ENCODE results near the gene IFT57.

Gene IFT57

DNA sequence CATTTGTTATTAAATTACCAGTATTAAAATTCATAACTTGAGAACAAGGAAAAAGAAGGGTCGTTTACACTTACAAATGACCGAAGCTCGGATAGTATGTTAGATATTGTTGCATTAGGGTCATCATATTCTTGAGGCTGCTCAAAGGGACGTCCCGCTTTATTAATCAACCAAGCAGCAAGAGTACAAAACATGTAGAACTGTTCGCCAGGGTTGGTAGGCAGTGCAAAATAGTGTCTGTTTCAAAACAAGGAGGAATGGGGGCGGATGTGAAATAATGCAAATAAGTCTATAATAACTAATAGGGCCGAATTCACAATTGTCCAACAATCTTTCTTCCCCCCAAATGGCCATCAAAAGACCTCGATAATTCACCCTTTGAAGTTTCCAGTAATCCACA is 2.9 kb downstream of the IFT57 start:
- DNase-seq (ENCODE audit: low spot score): peak; percentile 56

DNA sequence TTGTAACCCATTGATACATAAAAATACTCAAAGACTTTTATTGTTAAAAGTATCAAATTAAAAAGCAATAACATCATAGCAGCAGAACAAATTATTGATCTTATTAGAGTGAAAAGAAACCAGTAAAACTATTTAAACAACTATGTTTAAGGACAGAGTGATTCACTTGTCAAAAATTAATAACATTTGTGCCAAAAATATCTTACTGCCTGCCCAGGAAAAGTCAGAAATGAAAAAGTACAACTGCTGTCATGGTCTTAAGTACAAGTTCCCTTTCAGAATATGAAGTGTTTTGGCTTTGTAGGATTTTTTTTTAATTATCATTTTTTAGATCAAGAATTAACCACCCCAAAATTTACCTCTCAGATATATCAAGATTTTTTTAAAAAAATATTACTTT is 3.4 kb downstream of the IFT57 start:
- DNase-seq (ENCODE audit: low spot score): no peak

DNA sequence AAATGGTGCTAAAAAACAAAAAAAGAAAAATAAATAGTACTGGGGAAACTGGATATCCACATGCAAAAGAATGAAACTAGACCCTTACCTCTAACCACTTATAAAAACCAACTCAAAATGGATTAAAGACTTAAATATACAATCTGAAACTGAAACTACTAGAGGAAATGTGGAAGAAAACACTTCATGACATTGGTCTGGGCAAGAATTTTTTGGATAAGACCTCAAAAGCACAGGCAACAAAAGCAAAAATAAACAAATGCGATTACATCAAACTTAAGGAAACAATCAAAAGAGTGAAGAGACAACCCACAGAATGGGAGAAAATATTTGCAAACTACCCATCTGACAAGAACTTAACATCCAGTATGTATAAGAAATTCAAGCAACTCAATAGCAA is 6.4 kb downstream of the IFT57 start:
- DNase-seq (ENCODE audit: low spot score): no peak

DNA sequence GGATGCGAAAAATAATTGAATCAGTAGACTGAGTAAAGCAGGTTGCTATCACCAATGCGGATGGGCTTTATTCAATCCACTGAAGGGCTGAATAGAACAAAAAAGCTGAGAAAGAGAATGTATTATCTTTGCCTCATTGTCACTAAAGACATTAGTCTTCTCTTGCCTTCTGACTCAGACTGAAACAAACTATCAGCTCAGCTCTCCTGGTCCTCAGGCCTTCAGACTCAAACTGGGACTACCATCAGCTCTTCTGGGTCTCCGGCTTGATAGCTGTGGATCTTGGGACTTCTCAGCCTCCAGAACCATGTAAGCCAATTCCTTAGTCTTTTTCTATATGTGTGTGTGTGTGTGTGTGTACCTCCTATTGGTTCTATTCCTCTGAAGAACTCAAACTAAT is 12.6 kb downstream of the IFT57 start:
- DNase-seq (ENCODE audit: low spot score): no peak

DNA sequence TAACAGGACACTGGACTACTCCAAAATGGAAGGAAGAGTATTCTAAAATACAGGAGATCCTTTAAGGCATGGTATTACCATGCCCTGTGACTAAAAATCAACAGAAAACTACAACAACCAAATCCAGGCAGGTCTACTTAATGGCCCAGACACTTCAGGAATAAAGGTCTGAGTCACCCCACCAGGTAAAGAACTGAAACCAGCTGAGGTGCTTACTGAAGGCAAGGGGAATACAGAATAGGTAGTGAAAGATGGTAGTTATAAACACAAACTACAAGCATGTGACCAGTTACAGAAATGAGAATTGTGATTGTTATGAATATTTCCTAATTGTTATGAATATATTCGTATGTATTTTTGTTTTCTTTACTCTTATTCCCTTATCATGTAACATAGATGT is 13.4 kb downstream of the IFT57 start:
- DNase-seq (ENCODE audit: low spot score): no peak

DNA sequence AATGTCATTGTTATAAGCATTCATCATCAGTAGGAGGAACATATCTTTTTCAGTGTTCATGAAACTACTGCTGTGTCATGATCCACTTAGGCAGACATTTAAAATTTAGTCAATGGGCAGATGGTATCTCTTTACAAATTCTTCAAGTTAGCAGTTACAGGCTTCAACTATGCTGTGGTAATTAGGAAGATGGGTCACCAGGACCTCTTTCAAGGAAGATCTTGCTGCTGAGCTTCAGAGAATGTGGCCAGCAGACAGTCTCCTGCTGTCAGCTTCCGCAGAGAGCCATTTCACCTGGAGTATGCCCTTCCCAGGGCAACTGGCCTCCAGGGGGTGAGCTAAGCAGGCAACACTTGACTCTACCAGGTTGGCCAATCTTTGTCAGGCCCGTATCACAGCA is 19.4 kb downstream of the IFT57 start:
- no peak for DNase-seq (ENCODE audit: low spot score)

DNA sequence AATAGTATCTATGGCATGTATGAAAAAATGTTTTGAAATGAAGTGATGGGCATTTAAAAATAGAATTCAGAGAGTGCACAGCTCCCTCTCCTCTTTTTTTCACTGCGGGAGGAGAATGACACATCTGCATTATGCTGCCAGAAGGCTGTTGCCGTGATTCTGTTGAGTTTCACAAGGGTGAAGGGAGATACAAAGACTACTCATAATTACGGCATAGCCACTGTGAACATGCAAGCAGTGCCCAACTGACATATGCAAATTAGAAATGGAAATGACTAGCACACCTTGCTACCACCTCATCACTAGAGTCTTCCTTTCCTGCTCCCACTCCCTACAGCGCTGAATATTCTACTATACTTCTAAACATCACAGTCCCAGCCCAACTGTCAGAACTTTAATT is 20.1 kb downstream of the IFT57 start:
- DNase-seq (ENCODE audit: low spot score): no peak

DNA sequence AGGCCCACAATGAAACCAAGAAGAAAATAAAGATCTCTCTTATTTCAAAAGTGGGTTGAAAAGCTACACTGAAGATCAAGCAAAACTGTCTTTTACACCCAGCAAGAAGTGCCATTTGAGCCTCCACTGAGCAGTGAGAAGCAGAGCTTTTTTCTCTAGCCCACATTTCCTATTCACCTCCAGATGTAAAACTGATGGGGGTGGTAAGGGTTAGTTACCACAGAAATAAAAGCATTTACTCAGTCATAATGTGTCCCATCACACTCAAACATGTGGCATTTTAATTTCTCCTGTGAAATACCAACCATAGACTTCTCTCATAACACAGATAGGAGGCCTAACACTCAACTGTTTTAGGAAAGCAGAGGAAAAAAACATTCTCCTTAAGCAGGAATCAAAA is 21.0 kb downstream of the IFT57 start:
- DNase-seq (ENCODE audit: low spot score): no peak

DNA sequence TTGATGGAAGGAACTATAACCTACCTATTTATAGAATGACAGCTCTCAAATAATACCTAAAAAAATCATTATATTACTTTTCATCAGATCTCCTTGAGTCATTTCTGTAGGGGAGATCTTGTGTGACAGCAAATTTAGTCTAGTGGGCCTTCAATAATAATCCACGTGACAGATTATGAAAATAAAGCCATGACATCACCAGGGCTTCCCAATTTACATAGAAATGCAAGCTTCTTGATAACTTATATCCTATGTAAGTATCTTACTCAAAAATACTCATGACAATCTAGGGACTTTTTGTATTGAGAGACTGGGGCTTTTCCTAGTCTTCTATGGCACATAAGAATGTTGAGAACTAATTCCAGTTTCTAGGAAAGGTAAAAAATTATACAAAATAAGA is 21.6 kb downstream of the IFT57 start:
- DNase-seq (ENCODE audit: low spot score): no peak

DNA sequence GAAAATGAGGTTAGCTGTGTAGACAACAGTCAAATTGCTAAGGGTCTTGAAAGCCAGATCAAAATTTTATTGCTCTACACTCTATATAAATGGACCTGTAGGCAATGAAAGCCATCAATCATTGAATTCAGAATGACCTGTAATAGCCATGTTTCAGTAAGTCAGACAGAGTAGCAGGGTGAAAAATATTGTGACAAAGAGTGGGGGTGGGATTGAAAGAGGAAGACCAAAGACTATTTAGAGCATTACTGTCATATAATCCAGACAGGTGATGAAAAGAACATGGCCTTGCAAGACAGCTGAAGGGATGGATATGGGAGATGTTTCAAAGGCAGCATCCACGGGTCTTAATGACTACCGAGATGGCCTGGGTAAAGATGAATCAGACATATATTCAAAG is 22.2 kb downstream of the IFT57 start:
- no peak for DNase-seq (ENCODE audit: low spot score)

DNA sequence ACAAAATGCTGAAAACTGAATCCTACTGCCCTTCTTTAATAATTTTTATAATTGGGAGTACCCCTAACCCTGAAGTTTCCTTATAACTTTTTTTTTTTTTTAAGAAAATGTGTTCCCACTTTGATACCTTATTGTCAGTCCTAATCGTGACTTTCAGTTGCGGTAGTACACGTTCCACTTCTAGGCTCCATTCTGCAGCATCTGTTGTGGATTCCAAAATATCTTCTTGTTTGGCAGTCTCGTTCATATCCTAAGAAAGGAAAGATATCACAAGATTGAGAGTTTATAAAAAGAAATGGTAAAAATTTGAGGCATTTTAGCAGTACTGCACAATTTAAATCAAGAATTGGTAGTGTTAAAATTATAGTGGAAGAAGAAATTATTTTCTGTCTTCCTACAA is 30.8 kb downstream of the IFT57 start:
- DNase-seq (ENCODE audit: low spot score): no peak

DNA sequence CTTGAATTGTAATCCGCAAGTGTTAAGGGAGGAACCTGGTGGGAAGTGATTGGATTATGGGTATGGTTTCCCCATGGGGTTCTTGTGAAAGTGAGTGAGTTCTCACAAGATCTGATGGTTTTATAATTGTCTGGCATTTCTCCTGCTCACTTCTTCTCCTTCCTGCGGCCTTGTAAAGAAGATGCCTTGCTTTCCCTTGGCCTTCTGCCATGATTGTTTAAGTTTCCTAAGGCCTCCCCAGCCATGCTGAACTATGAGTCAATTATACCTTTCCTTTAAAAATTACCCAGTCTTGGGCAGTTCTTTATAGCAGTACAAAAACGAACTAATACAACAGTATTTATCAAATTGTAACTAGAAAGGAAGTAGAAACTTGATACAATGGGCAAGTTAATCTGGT is 31.9 kb downstream of the IFT57 start:
- DNase-seq (ENCODE audit: low spot score): no peak

DNA sequence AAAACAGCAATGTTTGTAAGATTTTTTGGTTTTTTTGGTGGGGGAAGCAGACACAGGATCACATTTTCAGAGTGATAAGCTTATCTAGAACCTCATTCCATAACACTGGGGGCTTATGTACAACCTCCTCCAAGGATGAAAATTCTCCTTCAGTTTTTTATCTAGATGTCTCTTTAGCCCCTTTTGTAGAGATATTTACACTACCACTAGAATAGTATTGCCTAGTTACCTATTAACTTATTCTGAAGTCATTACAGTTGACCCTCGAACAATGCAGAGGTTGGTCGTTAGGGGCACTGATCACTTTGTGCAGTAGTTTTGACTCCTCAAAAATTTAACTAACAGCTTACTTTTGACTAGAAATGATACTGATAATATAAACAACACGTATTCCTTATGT is 32.8 kb downstream of the IFT57 start:
- DNase-seq (ENCODE audit: low spot score): no peak

DNA sequence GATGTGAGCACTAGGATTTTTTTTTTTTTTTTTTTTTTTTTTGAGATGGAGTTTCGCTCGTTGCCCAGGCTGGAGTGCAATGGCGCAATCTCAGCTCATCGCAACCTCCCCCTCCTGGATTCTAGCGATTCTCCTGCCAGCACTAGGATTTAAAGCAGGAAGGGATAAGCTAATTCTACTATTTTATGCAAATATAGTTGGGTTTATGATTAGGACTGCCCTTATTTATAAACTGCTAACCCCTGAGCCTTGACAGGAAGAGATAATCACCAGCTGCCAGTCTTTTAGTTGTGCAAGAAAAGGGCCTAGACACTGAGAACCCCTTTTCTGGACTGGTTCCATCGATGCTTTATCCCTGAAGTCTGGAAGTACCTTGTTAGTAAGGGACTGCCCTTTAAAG is 36.7 kb downstream of the IFT57 start:
- no peak for DNase-seq (ENCODE audit: low spot score)

DNA sequence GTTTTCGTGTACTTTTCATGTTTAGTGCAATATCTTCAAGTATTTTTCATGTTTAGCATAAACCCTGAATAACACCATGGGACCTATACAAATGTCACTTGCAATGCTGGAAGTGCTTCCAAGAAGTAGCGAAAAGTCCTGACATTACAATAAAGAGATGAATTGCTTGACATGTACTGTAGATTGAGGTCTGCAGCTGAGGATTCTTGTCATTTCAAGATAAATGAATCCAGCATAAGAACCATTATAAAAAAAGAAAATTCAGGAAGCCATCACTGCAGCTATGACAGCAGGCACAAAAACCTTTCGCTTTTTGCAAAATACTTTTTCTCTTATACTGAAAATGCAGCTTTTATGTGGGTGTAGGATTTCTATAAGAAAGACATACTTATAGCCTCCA is 37.4 kb downstream of the IFT57 start:
- DNase-seq (ENCODE audit: low spot score): no peak

DNA sequence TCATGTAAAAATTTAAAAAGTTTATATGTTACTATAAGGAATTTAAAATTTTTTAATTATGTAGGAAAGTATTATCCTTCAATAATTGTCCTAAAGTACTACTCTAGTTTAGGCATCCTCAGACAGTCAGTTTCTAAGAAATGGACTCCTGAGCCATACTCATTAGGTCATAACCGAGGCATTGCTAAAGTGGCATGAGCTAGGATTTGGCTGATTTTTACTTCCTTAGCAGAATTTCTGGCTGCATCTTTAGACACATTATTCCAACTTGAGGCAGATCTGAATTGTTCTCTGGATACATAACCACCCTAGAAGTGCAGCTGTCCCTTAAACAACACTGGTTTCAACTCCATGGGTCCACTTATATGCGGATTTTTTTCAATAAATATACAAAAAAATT is 38.3 kb downstream of the IFT57 start:
- no peak for DNase-seq (ENCODE audit: low spot score)

DNA sequence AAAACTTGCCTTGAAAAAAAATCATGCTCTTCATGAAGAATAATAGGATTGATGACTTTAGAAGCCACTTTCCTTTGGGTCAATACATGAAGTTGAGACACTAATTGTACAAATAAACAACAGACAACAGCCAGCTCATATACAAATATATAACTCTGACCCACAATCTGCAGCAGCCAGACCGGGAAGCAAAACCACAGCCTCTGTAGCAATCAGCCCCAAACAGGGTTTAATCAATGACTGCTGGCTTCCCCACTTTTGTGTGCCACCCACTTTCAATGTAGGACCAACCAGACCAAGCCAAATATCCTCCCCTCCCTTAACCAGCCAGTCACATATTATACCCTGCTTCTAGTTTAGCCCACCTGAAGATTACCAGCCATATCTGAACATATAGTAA is 39.0 kb downstream of the IFT57 start:
- no peak for DNase-seq (ENCODE audit: low spot score)

DNA sequence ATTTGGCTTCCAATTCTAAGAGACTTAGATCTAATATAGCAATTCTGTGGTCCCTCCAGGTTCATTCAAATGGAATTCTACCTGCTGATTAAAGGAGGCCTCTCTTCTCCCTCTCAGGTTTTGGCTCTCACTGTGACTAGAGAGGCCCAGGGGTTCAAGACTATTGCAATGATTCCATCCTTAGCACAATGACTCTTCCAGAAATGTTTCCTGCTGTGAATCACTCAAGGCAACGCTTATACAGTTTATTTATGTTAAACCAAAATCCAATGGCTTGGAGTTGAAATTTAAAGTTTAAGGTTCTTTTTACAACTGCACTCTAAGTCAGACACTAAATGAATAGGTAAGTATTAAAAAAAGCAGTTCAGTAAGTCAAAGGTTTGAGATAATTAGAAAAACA is 39.9 kb downstream of the IFT57 start:
- no peak for DNase-seq (ENCODE audit: low spot score)

DNA sequence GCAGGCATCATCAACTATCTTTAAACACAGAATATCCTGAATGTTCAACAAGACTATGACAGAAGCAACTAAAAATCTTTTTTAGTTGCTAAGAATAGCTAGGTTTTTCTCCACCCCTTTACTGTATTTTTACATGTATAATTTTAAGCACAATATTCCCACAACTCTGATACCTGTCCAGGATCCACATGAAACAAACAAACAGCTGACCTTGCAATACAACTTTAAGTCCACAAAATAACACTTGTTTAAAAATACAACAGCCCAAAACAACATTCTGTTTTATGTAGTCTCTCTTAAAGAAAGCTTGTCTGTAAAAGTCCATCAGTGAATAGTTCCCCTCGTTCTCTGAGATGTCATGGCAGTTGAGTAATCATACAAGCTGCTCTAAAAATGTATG is 41.1 kb downstream of the IFT57 start:
- DNase-seq (ENCODE audit: low spot score): no peak

DNA sequence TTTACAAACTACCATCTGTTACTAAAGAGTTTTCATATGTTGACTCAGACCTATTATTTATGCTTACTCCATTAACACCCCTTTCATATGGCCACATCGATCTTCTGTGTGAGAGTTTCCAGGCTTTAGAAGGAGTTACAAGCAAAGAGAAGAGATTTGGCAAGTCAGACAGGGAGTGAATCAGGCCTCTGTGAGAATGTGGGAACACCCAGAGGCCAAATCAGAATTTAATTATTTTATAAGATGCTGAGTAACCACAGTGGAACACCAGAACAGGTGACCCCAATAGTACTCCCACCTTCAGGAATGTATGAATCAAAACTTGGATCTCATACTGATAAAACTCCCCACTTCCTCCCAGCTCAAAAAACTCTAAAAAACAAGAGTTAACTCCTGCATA is 42.0 kb downstream of the IFT57 start:
- DNase-seq (ENCODE audit: low spot score): no peak

DNA sequence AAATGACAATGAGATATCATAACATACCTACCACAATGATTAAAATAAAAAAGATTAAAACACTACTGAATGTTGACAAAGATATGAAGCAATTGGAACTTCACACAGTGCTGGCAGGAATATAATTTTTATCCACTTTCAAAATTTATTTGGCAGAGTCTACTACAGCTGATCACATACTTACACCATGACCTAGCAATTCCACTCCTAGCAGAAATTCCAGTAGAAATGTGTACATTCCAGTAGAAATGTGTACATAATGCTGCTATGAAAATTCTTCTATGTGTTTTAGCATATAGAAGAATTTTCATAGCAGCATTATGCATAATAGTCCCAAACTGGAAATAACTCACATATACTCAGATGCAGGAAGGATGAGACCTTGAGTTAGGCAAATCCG is 43.5 kb downstream of the IFT57 start:
- DNase-seq (ENCODE audit: low spot score): no peak

DNA sequence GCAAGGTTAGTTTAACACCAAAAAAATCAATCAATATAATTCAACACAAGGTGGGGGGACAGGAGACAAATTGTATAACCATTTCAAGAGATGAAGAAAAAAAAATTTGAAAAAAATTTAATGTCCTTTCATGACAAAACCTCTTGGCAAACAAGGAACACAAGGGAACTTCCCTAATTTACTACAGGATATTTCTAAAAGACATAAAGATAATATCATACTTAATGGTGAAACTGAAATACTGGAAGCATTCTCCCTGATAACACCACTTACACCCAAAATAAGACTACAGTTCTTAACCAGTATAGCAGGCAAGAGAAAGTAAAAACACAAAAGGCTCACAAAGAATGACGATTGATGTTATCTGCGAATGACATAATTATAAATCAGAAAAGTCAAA is 44.7 kb downstream of the IFT57 start:
- DNase-seq (ENCODE audit: low spot score): no peak

DNA sequence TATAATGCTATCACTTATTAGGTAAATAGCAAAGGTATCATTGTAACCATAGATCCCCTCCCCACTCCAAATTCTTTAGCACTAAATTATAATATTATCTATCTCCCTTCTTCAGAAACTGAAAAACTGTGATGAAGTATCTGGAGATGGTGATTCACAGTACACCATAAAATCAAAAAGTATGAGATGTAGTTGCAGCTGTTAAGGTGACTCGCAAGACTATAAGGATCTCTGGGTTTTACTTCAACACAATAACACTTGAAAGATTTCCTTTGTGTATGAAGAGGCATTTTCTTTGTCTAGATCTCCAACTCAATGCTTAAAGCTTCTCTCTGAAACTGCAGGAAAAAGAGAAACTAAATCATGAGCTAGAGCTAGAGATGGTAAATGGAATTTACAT is 46.9 kb downstream of the IFT57 start:
- DNase-seq (ENCODE audit: low spot score): no peak

DNA sequence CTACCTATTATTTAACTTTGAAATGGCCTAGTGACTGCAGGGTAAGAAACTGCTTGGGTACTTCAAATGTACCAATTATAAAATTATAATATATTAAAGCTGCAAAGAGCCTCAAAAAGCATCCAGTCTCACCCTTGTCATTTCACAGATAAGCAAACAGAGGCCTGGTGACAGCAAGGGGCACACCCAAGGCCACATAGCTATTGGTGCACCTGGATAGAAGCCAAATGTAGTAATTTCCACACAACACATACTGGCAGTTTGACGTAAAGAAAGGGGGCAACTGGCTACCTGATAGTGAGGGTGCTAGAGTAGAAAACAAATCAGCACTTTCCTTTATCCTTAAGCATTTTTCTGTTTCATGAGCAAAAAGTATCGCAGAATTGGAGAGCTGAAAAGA is 51.1 kb downstream of the IFT57 start:
- DNase-seq (ENCODE audit: low spot score): no peak

DNA sequence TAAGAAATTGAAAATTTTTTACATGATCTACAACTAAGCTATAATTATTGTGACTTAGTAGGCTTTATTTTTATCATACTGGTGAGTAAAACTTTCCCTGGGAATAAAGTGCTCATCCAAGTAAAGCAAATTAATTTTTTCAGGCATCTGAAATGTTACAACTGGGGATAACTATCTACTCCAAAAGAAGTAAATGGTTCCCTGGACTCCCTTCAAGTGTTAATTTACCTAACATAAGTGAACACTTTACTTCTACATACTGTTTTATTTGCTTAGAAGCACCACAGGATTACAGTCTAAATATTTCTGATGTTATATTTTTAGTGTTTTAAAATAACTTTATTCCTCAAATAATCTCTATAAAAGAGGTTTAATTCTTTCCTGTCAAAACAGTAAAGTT is 57.8 kb downstream of the IFT57 start:
- DNase-seq (ENCODE audit: low spot score): no peak

DNA sequence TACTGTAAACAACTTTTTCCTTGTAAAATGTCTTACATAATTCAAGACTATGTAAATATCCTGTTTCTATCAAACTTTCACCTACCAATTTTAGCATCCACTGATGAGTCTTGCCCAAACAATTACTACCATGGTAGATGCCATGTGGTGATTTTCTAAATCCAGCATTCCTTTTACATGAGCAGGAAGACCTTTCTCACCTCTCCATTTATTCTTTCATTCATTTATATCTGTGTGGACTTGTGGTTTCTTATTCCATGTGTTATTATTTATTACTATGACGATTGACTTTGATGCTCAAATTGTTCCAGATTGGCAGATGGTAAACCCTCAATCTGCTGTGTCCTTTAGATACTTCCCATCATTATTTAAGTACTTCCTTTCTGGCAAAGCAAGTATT is 62.4 kb downstream of the IFT57 start:
- DNase-seq (ENCODE audit: low spot score): no peak

All from germinal center (tissue), 1 donor.